ENCODE measurements around the gene EXOC6B. TPM values are rescaled to one million over a fixed set of nuclear protein-coding genes. Genes with fewer than 3 reads are reported as not detected.

EXOC6B gene
- total RNA-seq, 2 donors from 2014 or later, result 51.3 to 68.9 TPM

GRCh38 chr2:72712977-72713376 lies 112.9 kb downstream of the EXOC6B start:
- no peak overlapping the region for H3K27ac ChIP-seq (ENCODE audit: low read depth, low read length)
- no peak for DNase-seq
- H3K9me3 ChIP-seq (ENCODE audit: control insufficient read depth, low read length), result no peaks in the 10 kb centered on the region
- Mint-ChIP-seq H3K27ac (no peak overlapping the region), H3K9me3 (no peaks in the 10 kb centered on the region), H3K4me1 (no peaks in the 10 kb centered on the region), H3K4me3 (no peak overlapping the region), H3K27me3 (ENCODE audit: insufficient read depth) (no peaks in the 10 kb centered on the region), H3K36me3 (ENCODE audit: low read depth) (peaks cover 8% of the 10 kb centered on the region)
- no peaks in the 10 kb centered on the region for H3K4me1 ChIP-seq (ENCODE audit: control insufficient read depth, insufficient read depth, low read length)
- TF ChIP-seq CTCF (conservative IDR thresholded peaks at IDR 0.05), result no peak
- no peak overlapping the region for H3K4me3 ChIP-seq (ENCODE audit: low read length)
- no peak overlapping the region for H3K9ac ChIP-seq (ENCODE audit: extremely low read depth, low read length, poor library complexity, severe bottlenecking)
- H3K27me3 ChIP-seq (ENCODE audit: control insufficient read depth, insufficient read depth, low read length, poor library complexity, severe bottlenecking), result no peaks in the 10 kb centered on the region
- peaks cover 34% of the 10 kb centered on the region for H3K36me3 ChIP-seq (ENCODE audit: control insufficient read depth, insufficient read depth, low read length)

- peaks cover 6% of the 10 kb centered on the region for H3K36me3 Mint-ChIP-seq (ENCODE audit: low read depth)
- no peaks in the 10 kb centered on the region for H3K9me3 Mint-ChIP-seq
- H3K27ac Mint-ChIP-seq, result no peak overlapping the region
These were observed 113.5 kb downstream of the EXOC6B start for GRCh38 chr2:72712304-72712703.

GRCh38 chr2:72710418-72711152 lies 115.2 kb downstream of the EXOC6B start:
- Histone ChIP-seq H3K9me3 (ENCODE audit: control insufficient read depth, low read length) (no peaks in the 10 kb centered on the region), H3K9ac (ENCODE audit: extremely low read depth, low read length, poor library complexity, severe bottlenecking) (no peak overlapping the region), H3K27ac (ENCODE audit: low read depth, low read length) (no peak overlapping the region), H3K4me3 (ENCODE audit: low read length) (no peak overlapping the region), H3K36me3 (ENCODE audit: control insufficient read depth, insufficient read depth, low read length) (peaks cover 10% of the 10 kb centered on the region), H3K27me3 (ENCODE audit: control insufficient read depth, insufficient read depth, low read length, poor library complexity, severe bottlenecking) (no peaks in the 10 kb centered on the region), H3K4me1 (ENCODE audit: control insufficient read depth, insufficient read depth, low read length) (no peaks in the 10 kb centered on the region)
- Mint-ChIP-seq H3K27ac (no peak overlapping the region), H3K27me3 (ENCODE audit: insufficient read depth) (no peaks in the 10 kb centered on the region), H3K4me3 (no peak overlapping the region), H3K36me3 (ENCODE audit: low read depth) (peaks cover 14% of the 10 kb centered on the region), H3K9me3 (no peaks in the 10 kb centered on the region), H3K4me1 (no peaks in the 10 kb centered on the region)
- DNase-seq, result no peak
- TF ChIP-seq CTCF (conservative IDR thresholded peaks at IDR 0.05), result no peak
- WGBS, 2 experiments (ENCODE audit: insufficient coverage in 1 of 2, insufficient read length in 1 of 2), result 94 to 100% methylated on average over 1 of the region's 1 CpG

More at GRCh38 chr2:72712304-72712703, 113.5 kb downstream of the EXOC6B start:
- Histone ChIP-seq H3K9ac (ENCODE audit: extremely low read depth, low read length, poor library complexity, severe bottlenecking) (no peak overlapping the region), H3K27ac (ENCODE audit: low read depth, low read length) (no peak overlapping the region), H3K4me1 (ENCODE audit: control insufficient read depth, insufficient read depth, low read length) (no peaks in the 10 kb centered on the region), H3K36me3 (ENCODE audit: control insufficient read depth, insufficient read depth, low read length) (peaks cover 27% of the 10 kb centered on the region), H3K4me3 (ENCODE audit: low read length) (no peak overlapping the region), H3K27me3 (ENCODE audit: control insufficient read depth, insufficient read depth, low read length, poor library complexity, severe bottlenecking) (no peaks in the 10 kb centered on the region), H3K9me3 (ENCODE audit: control insufficient read depth, low read length) (no peaks in the 10 kb centered on the region)
- Mint-ChIP-seq H3K27me3 (ENCODE audit: insufficient read depth) (no peaks in the 10 kb centered on the region), H3K4me1 (no peaks in the 10 kb centered on the region), H3K4me3 (no peak overlapping the region)
- no peak for TF ChIP-seq CTCF (conservative IDR thresholded peaks at IDR 0.05)
- DNase-seq, result no peak
